OCI-LY7 (cell line): ENCODE data around the gene PRMT5.
"Not testable (repeated sequence)": the region's sequence is repeated elsewhere in the genome, so short reads cannot be mapped to it uniquely, and the experiment has no call there.

Source experiments
- CTCF ChIP-seq: fragments of 200-600 bp; sonication (generic); conservative IDR thresholded peaks from 2 replicates; pipeline ENCODE4 v1.5.1; 2014; ENCODE audit warnings: mild to moderate bottlenecking, antibody characterized with exemption, low read length, moderate library complexity, mixed read lengths
- EZH2phosphoT487 ChIP-seq: fragments of 200-600 bp; sonication (generic); IDR thresholded peaks from 2 replicates; pipeline ENCODE4 v1.6.1; 2018; ENCODE audit warnings: low read depth, borderline replicate concordance, mild to moderate bottlenecking, mixed run types, antibody characterized with exemption, low read length, moderate library complexity, mixed read lengths

- TF ChIP-seq CTCF, EZH2phosphoT487: not testable (repeated sequence)
Measured at GRCh38 chr14:22965916-22966782, 37.0 kb upstream of the PRMT5 start.
